NCI-H748 (cell line): ENCODE results near the gene PKHD1.

Experiments
- DNase-seq: peaks from one replicate; lab custom pipeline; 2025; ENCODE audit not compliant: unreplicated experiment; lab: John Stamatoyannopoulos, UW

PKHD1 gene

GRCh38 chr6:52045481-52045880 lies 41.9 kb downstream of the PKHD1 start:
- DNase-seq, result no peak

GRCh38 chr6:52045033-52045432 lies 42.4 kb downstream of the PKHD1 start:
- no peak for DNase-seq

- DNase-seq, result no peak
Observed at GRCh38 chr6:52042141-52042885, 45.1 kb downstream of the PKHD1 start.

GRCh38 chr6:52041134-52041533 lies 46.3 kb downstream of the PKHD1 start:
- no peak for DNase-seq

- DNase-seq, result no peak
Observed at GRCh38 chr6:52027699-52028098, 59.7 kb downstream of the PKHD1 start.

- DNase-seq, result no peak
Observed at GRCh38 chr6:52024451-52025068, 62.9 kb downstream of the PKHD1 start.

- DNase-seq, result no peak
Observed at GRCh38 chr6:52022675-52023074, 64.7 kb downstream of the PKHD1 start.

- peak; percentile 26 for DNase-seq
Observed at GRCh38 chr6:52020945-52021570, 66.4 kb downstream of the PKHD1 start.

GRCh38 chr6:52019881-52020280 lies 67.5 kb downstream of the PKHD1 start:
- DNase-seq, result no peak

GRCh38 chr6:52019092-52019491 lies 68.3 kb downstream of the PKHD1 start:
- peak; percentile 91 for DNase-seq

GRCh38 chr6:52016915-52017748 lies 70.3 kb downstream of the PKHD1 start:
- peak; percentile 93 for DNase-seq

- DNase-seq, result no peak
Observed at GRCh38 chr6:52015953-52016352, 71.5 kb downstream of the PKHD1 start.

GRCh38 chr6:52014391-52014790 lies 73.0 kb downstream of the PKHD1 start:
- DNase-seq, result no peak

- DNase-seq, result no peak
Observed at GRCh38 chr6:52013035-52013434, 74.4 kb downstream of the PKHD1 start.

GRCh38 chr6:52012582-52012981 lies 74.8 kb downstream of the PKHD1 start:
- DNase-seq, result no peak

- DNase-seq, result no peak
Observed at GRCh38 chr6:52010806-52011205, 76.6 kb downstream of the PKHD1 start.

- DNase-seq, result no peak
Observed at GRCh38 chr6:52010145-52010544, 77.3 kb downstream of the PKHD1 start.

- DNase-seq, result no peak
Observed at GRCh38 chr6:52009466-52010140, 77.8 kb downstream of the PKHD1 start.

GRCh38 chr6:52000064-52000463 lies 87.3 kb downstream of the PKHD1 start:
- DNase-seq, result no peak

- DNase-seq, result no peak
Observed at GRCh38 chr6:51996296-51996947, 91.0 kb downstream of the PKHD1 start.
